RWPE2 (cell line): Measurements from ENCODE around the gene LDB2.

ENCODE experiments used
- ATAC-seq: fragments of 200-7000 bp; cut with Tn5 transposase; 3 replicates; pipeline ENCODE4 v1.9.1; 2021; ENCODE audit warnings: low read depth
- DNase-seq: peaks from one replicate; pipeline ENCODE4 v3.0.0-alpha.2; 2020; ENCODE audit warnings: low spot score
- H3K27ac ChIP-seq: fragments of 450-650 bp; 2 replicates; pipeline ENCODE4 v1.5.1; 2017; ENCODE audit warnings: mild to moderate bottlenecking; ENCODE audit not compliant: poor library complexity, severe bottlenecking
- H3K27me3 ChIP-seq: fragments of 250-450 bp; sonication (Bioruptor Pico); 2 replicates; pipeline ENCODE4 v1.5.1; 2021; ENCODE audit warnings: mild to moderate bottlenecking, moderate library complexity; ENCODE audit not compliant: insufficient read depth, poor library complexity, severe bottlenecking
- H3K36me3 ChIP-seq: fragments of 250-450 bp; sonication (Bioruptor Pico); 2 replicates; pipeline ENCODE4 v1.5.1; 2020; ENCODE audit warnings: low read depth, mild to moderate bottlenecking, moderate library complexity
- H3K4me1 ChIP-seq: fragments of 250-450 bp; sonication (Bioruptor Pico); 2 replicates; pipeline ENCODE4 v1.5.1; 2021; ENCODE audit warnings: mild to moderate bottlenecking, moderate library complexity; ENCODE audit not compliant: insufficient read depth, poor library complexity, severe bottlenecking
- H3K4me3 ChIP-seq: fragments of 250-450 bp; sonication (Bioruptor Pico); 2 replicates; pipeline ENCODE4 v1.5.1; 2021; ENCODE audit warnings: mild to moderate bottlenecking, moderate library complexity; ENCODE audit not compliant: severe bottlenecking
- H3K9me3 ChIP-seq: fragments of 250-450 bp; sonication (Bioruptor Pico); 2 replicates; pipeline ENCODE4 v1.5.1; 2021; ENCODE audit warnings: mild to moderate bottlenecking, moderate library complexity; ENCODE audit not compliant: severe bottlenecking
- TF ChIP-seq, protein P1 (sequence below): fragments of 450-650 bp; IDR thresholded peaks from one replicate; pipeline ENCODE4 v1.5.1; 2017; ENCODE audit warnings: mild to moderate bottlenecking, moderate library complexity; ENCODE audit not compliant: poor library complexity, severe bottlenecking

LDB2 gene

DNA sequence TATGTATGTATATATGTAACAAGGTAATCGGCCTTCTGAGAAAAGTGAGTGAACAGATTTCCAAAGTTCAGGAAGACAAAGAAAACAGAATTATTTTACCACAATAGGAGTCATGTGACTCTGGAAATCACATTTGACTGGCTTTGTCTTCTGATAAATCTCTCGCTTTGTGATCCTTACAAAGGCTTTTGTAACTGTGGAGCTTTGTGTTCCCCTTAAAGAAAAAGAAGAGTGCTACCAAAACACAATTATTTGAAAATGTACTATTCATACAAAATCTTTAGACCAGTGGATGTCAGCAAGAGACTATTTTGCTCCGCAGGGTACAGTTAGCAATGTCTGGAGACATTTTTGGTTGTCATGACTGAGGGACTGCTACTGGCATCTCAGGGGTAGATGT is 238.8 kb downstream of the LDB2 start:
- Histone ChIP-seq H3K4me3 (no peak overlapping the region), H3K27ac (no peak overlapping the region), H3K9me3 (no peaks in the 10 kb centered on the region), H3K4me1 (no peaks in the 10 kb centered on the region), H3K36me3 (no peaks in the 10 kb centered on the region), H3K27me3 (no peaks in the 10 kb centered on the region)
- TF ChIP-seq, protein P1, sequence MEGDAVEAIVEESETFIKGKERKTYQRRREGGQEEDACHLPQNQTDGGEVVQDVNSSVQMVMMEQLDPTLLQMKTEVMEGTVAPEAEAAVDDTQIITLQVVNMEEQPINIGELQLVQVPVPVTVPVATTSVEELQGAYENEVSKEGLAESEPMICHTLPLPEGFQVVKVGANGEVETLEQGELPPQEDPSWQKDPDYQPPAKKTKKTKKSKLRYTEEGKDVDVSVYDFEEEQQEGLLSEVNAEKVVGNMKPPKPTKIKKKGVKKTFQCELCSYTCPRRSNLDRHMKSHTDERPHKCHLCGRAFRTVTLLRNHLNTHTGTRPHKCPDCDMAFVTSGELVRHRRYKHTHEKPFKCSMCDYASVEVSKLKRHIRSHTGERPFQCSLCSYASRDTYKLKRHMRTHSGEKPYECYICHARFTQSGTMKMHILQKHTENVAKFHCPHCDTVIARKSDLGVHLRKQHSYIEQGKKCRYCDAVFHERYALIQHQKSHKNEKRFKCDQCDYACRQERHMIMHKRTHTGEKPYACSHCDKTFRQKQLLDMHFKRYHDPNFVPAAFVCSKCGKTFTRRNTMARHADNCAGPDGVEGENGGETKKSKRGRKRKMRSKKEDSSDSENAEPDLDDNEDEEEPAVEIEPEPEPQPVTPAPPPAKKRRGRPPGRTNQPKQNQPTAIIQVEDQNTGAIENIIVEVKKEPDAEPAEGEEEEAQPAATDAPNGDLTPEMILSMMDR = no peak
- DNase-seq = no peak
- ATAC-seq = no peak

DNA sequence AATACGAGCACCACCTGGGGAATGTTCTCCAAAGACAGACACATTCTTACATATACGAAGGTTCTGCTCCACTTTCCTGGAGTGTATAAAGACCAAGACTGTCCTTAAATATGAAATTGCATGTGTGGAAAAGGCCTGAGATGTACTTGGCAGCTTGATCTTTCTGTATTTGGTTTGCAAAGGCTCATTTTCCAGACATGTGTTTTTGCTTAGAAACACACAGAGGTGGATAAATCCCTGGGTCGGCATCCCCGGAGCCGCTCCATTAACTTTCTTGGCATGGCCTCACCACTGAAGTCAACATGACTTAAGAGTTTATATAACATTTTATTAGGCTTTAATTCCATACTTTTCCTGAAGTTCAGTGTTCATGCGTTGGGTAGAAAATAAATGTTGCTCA is 239.4 kb downstream of the LDB2 start:
- H3K27ac ChIP-seq = no peak overlapping the region
- TF ChIP-seq, protein P1 = no peak
- no peaks in the 10 kb centered on the region for H3K27me3 ChIP-seq
- DNase-seq = no peak
- H3K9me3 ChIP-seq = no peaks in the 10 kb centered on the region
- no peak overlapping the region for H3K4me3 ChIP-seq
- no peaks in the 10 kb centered on the region for H3K36me3 ChIP-seq
- ATAC-seq = no peak
- H3K4me1 ChIP-seq = no peaks in the 10 kb centered on the region

DNA sequence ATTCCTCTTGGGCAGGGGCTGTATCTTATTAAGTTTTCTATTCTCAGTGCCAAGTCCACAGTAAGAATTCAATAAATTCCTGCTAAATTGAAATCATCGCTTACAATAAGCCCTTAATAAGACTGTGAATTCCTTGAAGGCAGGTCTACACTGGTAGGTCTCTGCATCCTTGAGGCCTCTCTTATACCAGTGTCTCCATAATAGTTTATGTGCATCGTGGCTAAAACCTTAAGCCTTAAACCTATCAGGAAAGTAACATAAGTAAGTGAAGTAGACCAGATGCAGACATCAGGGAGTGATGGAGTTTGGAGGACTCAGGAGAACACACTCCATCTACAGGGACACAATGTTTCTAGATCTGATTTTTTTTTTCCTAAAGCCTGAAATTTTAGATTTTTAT is 240.3 kb downstream of the LDB2 start:
- ATAC-seq (no peak), DNase-seq (no peak)
- Histone ChIP-seq H3K27me3 (no peaks in the 10 kb centered on the region), H3K4me3 (no peak overlapping the region), H3K4me1 (no peaks in the 10 kb centered on the region), H3K27ac (no peak overlapping the region), H3K36me3 (no peaks in the 10 kb centered on the region), H3K9me3 (no peaks in the 10 kb centered on the region)
- TF ChIP-seq, protein P1 = no peak

DNA sequence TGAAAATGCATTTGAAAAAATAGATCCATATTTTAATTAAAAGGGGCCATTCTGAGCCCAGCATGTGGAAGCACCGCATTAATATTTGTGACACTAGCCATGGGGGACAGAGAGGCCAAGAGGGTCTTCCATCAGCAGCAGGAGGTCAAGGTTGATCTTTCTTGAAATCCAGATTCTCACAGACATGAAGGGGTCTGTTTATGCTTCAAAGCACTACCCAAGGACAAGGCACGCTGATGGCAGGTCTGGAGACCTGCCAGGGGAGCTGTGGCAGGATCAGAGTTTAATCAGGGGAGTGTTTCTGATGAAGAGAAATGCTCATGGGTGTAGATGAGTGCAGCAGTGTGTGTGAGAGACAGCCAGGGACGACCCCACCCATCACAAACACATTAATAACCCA is 243.3 kb downstream of the LDB2 start:
- no peaks in the 10 kb centered on the region for H3K4me1 ChIP-seq
- H3K27me3 ChIP-seq = no peaks in the 10 kb centered on the region
- no peaks in the 10 kb centered on the region for H3K9me3 ChIP-seq
- TF ChIP-seq, protein P1 = no peak
- no peak overlapping the region for H3K4me3 ChIP-seq
- ATAC-seq (no peak), DNase-seq (no peak)
- H3K36me3 ChIP-seq = no peaks in the 10 kb centered on the region
- H3K27ac ChIP-seq = no peak overlapping the region

DNA sequence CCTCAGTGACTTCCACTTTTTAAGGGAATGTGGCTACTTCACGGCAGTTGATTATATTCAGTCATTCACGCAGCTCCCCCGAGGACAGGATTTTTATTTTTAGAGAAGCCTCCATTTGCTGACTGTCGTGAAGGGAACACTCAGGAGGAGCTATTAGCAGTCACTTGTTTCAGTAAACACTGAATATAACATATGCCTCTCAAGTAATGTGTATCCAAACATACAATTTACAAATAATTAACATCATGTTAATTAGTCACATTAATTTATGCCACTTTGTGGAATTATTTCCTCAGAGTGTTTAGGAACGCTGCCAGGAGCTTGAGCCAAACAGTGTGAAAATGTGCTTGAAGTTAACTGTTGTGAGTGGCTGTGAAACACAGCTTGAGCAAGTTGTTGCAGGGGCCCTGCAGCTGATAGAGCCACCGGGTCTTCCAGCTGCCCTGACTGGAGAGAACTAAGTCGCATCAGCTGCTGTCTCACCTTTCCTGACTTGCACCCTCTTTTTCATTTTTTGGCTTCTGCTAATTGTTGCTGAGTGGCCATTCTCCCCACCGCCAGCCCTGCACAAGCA is 245.6 kb downstream of the LDB2 start:
- H3K9me3 ChIP-seq = no peaks in the 10 kb centered on the region
- H3K4me3 ChIP-seq = no peak overlapping the region
- H3K4me1 ChIP-seq = no peaks in the 10 kb centered on the region
- no peak for ATAC-seq
- no peaks in the 10 kb centered on the region for H3K36me3 ChIP-seq
- no peak overlapping the region for H3K27ac ChIP-seq
- TF ChIP-seq, protein P1 = no peak
- H3K27me3 ChIP-seq = no peaks in the 10 kb centered on the region
- DNase-seq = no peak
